GM23338 (cell line): ENCODE measurements around the gene PGP.

Experiments
- CREB1 ChIP-seq: fragments of 250-450 bp; sonication (Bioruptor Pico); IDR thresholded peaks from 2 replicates; pipeline ENCODE4 v1.5.0; 2020; ENCODE audit warnings: low read depth, mild to moderate bottlenecking, moderate library complexity
- EZH2 ChIP-seq: fragments of 200-600 bp; sonication (generic); IDR thresholded peaks from one replicate; pipeline ENCODE4 v1.8.0; 2017; ENCODE audit warnings: antibody characterized with exemption, mild to moderate bottlenecking, low read depth; ENCODE audit not compliant: unreplicated experiment
- EZH2phosphoT487 ChIP-seq: fragments of 200-600 bp; sonication (generic); IDR thresholded peaks from one replicate; pipeline ENCODE4 v1.8.1; 2018; ENCODE audit warnings: antibody characterized with exemption; ENCODE audit not compliant: unreplicated experiment
- JUNB ChIP-seq: IDR thresholded peaks from one replicate; pipeline ENCODE4 v1.6.1; 2016; ENCODE audit warnings: antibody characterized with exemption; ENCODE audit not compliant: unreplicated experiment
- NANOG ChIP-seq: IDR thresholded peaks from 2 replicates; pipeline ENCODE4 v1.6.1; 2016; ENCODE audit warnings: antibody characterized with exemption, borderline replicate concordance
- POLR2AphosphoS5 ChIP-seq: IDR thresholded peaks from 2 replicates; pipeline ENCODE4 v1.6.1; 2016; ENCODE audit warnings: antibody characterized with exemption, low read depth
- TF ChIP-seq, protein P1 (sequence below), 2 experiments: fragments of 200-600 bp in 1 of 2; sonication (generic) in 1 of 2; conservative IDR thresholded peaks; 2 replicates each; pipeline versions ENCODE4 v1.5.1 to v1.6.1; 2016 to 2017; ENCODE audit warnings: antibody characterized with exemption in 2 of 2, low read depth in 2 of 2, mild to moderate bottlenecking in 2 of 2, moderate library complexity in 1 of 2
- TF ChIP-seq, protein P2 (sequence below): IDR thresholded peaks from one replicate; pipeline ENCODE4 v1.6.1; 2018; ENCODE audit warnings: antibody characterized with exemption; ENCODE audit not compliant: unreplicated experiment
- TF ChIP-seq, protein P3 (sequence below): IDR thresholded peaks from 2 replicates; pipeline ENCODE4 v1.6.1; 2016; ENCODE audit warnings: antibody characterized with exemption

DNA sequence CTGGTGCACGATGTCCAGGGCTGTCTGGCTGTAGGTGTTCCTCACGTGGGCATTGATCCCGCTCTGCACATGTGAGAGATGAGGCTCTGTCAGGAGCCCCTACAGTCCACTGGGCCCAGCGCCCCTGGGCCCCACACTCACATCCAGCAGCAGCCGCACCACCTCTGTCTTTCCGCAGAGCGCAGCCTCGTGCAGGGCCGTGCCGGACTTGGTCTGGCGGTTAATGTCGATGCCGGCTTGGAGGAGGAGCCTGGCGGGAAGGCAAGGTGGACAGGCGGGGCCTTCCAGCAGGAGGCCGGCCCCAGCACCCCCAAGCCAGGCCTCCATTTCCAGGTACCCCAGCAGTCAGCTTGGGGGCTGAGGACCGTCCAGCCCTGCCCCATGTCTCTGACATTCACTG lies 27.4 kb downstream of the PGP start:
- TF ChIP-seq, protein P1, sequence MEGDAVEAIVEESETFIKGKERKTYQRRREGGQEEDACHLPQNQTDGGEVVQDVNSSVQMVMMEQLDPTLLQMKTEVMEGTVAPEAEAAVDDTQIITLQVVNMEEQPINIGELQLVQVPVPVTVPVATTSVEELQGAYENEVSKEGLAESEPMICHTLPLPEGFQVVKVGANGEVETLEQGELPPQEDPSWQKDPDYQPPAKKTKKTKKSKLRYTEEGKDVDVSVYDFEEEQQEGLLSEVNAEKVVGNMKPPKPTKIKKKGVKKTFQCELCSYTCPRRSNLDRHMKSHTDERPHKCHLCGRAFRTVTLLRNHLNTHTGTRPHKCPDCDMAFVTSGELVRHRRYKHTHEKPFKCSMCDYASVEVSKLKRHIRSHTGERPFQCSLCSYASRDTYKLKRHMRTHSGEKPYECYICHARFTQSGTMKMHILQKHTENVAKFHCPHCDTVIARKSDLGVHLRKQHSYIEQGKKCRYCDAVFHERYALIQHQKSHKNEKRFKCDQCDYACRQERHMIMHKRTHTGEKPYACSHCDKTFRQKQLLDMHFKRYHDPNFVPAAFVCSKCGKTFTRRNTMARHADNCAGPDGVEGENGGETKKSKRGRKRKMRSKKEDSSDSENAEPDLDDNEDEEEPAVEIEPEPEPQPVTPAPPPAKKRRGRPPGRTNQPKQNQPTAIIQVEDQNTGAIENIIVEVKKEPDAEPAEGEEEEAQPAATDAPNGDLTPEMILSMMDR (conservative IDR thresholded peaks at IDR 0.05; ENCODE audit: low read depth in 2 of 2): no peak
- TF ChIP-seq EZH2phosphoT487 (no peak), EZH2 (no peak), NANOG (no peak), POLR2AphosphoS5 (no peak), CREB1 (CRISPR knock-in tag) (no peak), JUNB (no peak)
- TF ChIP-seq, protein P2, sequence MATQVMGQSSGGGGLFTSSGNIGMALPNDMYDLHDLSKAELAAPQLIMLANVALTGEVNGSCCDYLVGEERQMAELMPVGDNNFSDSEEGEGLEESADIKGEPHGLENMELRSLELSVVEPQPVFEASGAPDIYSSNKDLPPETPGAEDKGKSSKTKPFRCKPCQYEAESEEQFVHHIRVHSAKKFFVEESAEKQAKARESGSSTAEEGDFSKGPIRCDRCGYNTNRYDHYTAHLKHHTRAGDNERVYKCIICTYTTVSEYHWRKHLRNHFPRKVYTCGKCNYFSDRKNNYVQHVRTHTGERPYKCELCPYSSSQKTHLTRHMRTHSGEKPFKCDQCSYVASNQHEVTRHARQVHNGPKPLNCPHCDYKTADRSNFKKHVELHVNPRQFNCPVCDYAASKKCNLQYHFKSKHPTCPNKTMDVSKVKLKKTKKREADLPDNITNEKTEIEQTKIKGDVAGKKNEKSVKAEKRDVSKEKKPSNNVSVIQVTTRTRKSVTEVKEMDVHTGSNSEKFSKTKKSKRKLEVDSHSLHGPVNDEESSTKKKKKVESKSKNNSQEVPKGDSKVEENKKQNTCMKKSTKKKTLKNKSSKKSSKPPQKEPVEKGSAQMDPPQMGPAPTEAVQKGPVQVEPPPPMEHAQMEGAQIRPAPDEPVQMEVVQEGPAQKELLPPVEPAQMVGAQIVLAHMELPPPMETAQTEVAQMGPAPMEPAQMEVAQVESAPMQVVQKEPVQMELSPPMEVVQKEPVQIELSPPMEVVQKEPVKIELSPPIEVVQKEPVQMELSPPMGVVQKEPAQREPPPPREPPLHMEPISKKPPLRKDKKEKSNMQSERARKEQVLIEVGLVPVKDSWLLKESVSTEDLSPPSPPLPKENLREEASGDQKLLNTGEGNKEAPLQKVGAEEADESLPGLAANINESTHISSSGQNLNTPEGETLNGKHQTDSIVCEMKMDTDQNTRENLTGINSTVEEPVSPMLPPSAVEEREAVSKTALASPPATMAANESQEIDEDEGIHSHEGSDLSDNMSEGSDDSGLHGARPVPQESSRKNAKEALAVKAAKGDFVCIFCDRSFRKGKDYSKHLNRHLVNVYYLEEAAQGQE: no peak
- TF ChIP-seq, protein P3, sequence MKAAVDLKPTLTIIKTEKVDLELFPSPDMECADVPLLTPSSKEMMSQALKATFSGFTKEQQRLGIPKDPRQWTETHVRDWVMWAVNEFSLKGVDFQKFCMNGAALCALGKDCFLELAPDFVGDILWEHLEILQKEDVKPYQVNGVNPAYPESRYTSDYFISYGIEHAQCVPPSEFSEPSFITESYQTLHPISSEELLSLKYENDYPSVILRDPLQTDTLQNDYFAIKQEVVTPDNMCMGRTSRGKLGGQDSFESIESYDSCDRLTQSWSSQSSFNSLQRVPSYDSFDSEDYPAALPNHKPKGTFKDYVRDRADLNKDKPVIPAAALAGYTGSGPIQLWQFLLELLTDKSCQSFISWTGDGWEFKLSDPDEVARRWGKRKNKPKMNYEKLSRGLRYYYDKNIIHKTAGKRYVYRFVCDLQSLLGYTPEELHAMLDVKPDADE: no peak
